Caco-2 (cell line): ENCODE measurements around the gene PPP1R9B. TPM values are rescaled to one million over a fixed set of nuclear protein-coding genes. Genes with fewer than 3 reads are reported as not detected.

Experiments
- BruUV-seq: library from RNA; stranded (reverse); fragments of 400-500 nt; replicated peaks from 2 replicates; lab custom pipeline; 2021; lab: Mats Ljungman, UMichigan
- CTCF ChIA-PET: fragments of 300-600 bp; sonication (Branson Sonifier 250); formaldehyde crosslinking; loops from one replicate; lab custom pipeline; 2022; ENCODE audit warnings: antibody characterized with exemption; lab: Charles Lee
- POLR2A ChIA-PET: fragments of 300-600 bp; sonication (Branson Sonifier 250); formaldehyde crosslinking; loops from one replicate; lab custom pipeline; 2022; ENCODE audit warnings: antibody characterized with exemption; lab: Charles Lee
- DNase-seq, 2 experiments: peaks; one replicate each; pipeline versions ENCODE4 v3.0.0 to v3.0.0-alpha.2; 2020 to 2022
- H3K27me3 ChIP-seq: replicated peaks from 2 replicates; pipeline ENCODE4 v1.6.0; 2011; ENCODE audit warnings: low read length; ENCODE audit not compliant: control insufficient read depth, insufficient read depth
- H3K36me3 ChIP-seq: 2 replicates; pipeline ENCODE4 v1.5.1; 2011; ENCODE audit warnings: low read length; ENCODE audit not compliant: control insufficient read depth, insufficient read depth
- H3K4me1 ChIP-seq: fragments of 250-450 bp; sonication (Bioruptor Pico); 2 replicates; pipeline ENCODE4 v1.5.1; 2020; ENCODE audit warnings: mild to moderate bottlenecking
- H3K4me3 ChIP-seq: 2 replicates; pipeline ENCODE4 v1.5.1; 2011; ENCODE audit warnings: low read depth, mild to moderate bottlenecking, control low read depth, low read length
- H3K9me3 ChIP-seq: fragments of 250-450 bp; sonication (Bioruptor Pico); 2 replicates; pipeline ENCODE4 v1.5.1; 2020; ENCODE audit warnings: mild to moderate bottlenecking, moderate library complexity
- H3K27ac Mint-ChIP-seq: one replicate; pipeline ENCODE4 v1.8.0; 2022; ENCODE audit warnings: mixed read lengths; ENCODE audit not compliant: unreplicated experiment
- H3K27me3 Mint-ChIP-seq: one replicate; pipeline ENCODE4 v1.8.0; 2022; ENCODE audit warnings: mixed read lengths; ENCODE audit not compliant: insufficient read depth, unreplicated experiment
- H3K36me3 Mint-ChIP-seq: one replicate; pipeline ENCODE4 v1.8.0; 2022; ENCODE audit warnings: mild to moderate bottlenecking, mixed read lengths; ENCODE audit not compliant: insufficient read depth, unreplicated experiment
- H3K4me1 Mint-ChIP-seq: one replicate; pipeline ENCODE4 v1.8.0; 2022; ENCODE audit warnings: low read depth, mixed read lengths; ENCODE audit not compliant: unreplicated experiment
- H3K4me3 Mint-ChIP-seq: one replicate; pipeline ENCODE4 v1.8.0; 2022; ENCODE audit warnings: mild to moderate bottlenecking, moderate library complexity, mixed read lengths; ENCODE audit not compliant: unreplicated experiment
- H3K9me3 Mint-ChIP-seq: one replicate; pipeline ENCODE4 v1.8.0; 2022; ENCODE audit warnings: mixed read lengths; ENCODE audit not compliant: unreplicated experiment
- CTCF ChIP-seq, 2 experiments: fragments of 200-600 bp in 1 of 2; IDR thresholded peaks; 1 replicate in 1 of 2; 2 replicates in 1 of 2; pipeline versions ENCODE4 v1.5.1 to v1.8.0; 2011 to 2022; ENCODE audit warnings: antibody characterized with exemption in 1 of 2, control low read depth in 1 of 2, inconsistent platforms in 1 of 2, low read depth in 1 of 2, low read length in 1 of 2, mild to moderate bottlenecking in 1 of 2, moderate library complexity in 1 of 2; ENCODE audit not compliant: insufficient read depth in 1 of 2, severe bottlenecking in 1 of 2, unreplicated experiment in 1 of 2
- intact Hi-C: fragments of 100-400 bp; cut with micrococcal nuclease; formaldehyde crosslinking; loops from one replicate; pipeline ENCODE4 v1.10.0; 2022; ENCODE audit not compliant: unreplicated experiment
- total RNA-seq: library from RNA; stranded (reverse); gene quantifications from 2 replicates; pipeline ENCODE4 v1.2.3, GENCODE V29; 2022

PPP1R9B gene
- total RNA-seq, 1 experiment from 2014 or later: 74.8 TPM

- BruUV-seq: no TSS peak
Measured at GRCh38 chr17:50151937-50152547, 1.6 kb upstream of the PPP1R9B start.

GRCh38 chr17:50151041-50151936 is 812 bp upstream of the PPP1R9B start:
- Mint-ChIP-seq H3K4me3 (peak overlapping the region; percentile 81), H3K36me3 (peaks cover 13% of the 10 kb centered on the region), H3K27me3 (no peaks in the 10 kb centered on the region), H3K4me1 (peaks cover 39% of the 10 kb centered on the region), H3K27ac (peak overlapping the region; percentile 69), H3K9me3 (no peaks in the 10 kb centered on the region)
- H3K9me3 ChIP-seq: no peaks in the 10 kb centered on the region
- peak; percentile 97 to 98 for TF ChIP-seq CTCF (IDR thresholded peaks at IDR 0.05; ENCODE audit: insufficient read depth in 1 of 2, low read depth in 1 of 2, low read length in 1 of 2, severe bottlenecking in 1 of 2, unreplicated experiment in 1 of 2)
- ChIA-PET POLR2A (interaction anchor here (0.6 to 1.5 kb wide), 5 partner anchors 19 to 387 kb away, joined by 3 to 9 read pairs (median 3); partner anchors contain the start of genes FAM117A, KAT7 and LRRC59), CTCF (interaction anchor here (0.6 to 2.1 kb wide), 32 partner anchors 10 to 632 kb away, joined by 3 to 33 read pairs (median 5); partner anchors contain the start of genes LRRC59 and SGCA)
- peaks cover 32% of the 10 kb centered on the region for H3K4me1 ChIP-seq
- BruUV-seq: TSS peak; percentile 57
- H3K27me3 ChIP-seq: no peaks in the 10 kb centered on the region
- H3K4me3 ChIP-seq: peak overlapping the region; percentile 69
- H3K36me3 ChIP-seq: no peaks in the 10 kb centered on the region
- peak; percentile 97 to 98 for DNase-seq
- intact Hi-C loops: no loop called here

More at GRCh38 chr17:50151937-50152547, 1.6 kb upstream of the PPP1R9B start:
- no peaks in the 10 kb centered on the region for H3K9me3 Mint-ChIP-seq
- TF ChIP-seq CTCF (IDR thresholded peaks at IDR 0.05; ENCODE audit: insufficient read depth in 1 of 2, low read depth in 1 of 2, low read length in 1 of 2, severe bottlenecking in 1 of 2, unreplicated experiment in 1 of 2): no peak
- ChIA-PET CTCF (interaction anchor here (0.6 to 2.1 kb wide), 29 partner anchors 9 to 631 kb away, joined by 3 to 33 read pairs (median 5); partner anchors contain the start of genes LRRC59 and SGCA), POLR2A (interaction anchor here (0.6 to 1.5 kb wide), 4 partner anchors 20 to 388 kb away, joined by 3 to 4 read pairs (median 3); partner anchors contain the start of genes FAM117A, KAT7 and LRRC59)
- H3K4me1 Mint-ChIP-seq: peaks cover 34% of the 10 kb centered on the region
- H3K4me3 Mint-ChIP-seq: peak overlapping the region; percentile 81
- H3K27ac Mint-ChIP-seq: peak overlapping the region; percentile 69
- H3K27me3 ChIP-seq: no peaks in the 10 kb centered on the region
- no peaks in the 10 kb centered on the region for H3K9me3 ChIP-seq
- peak; percentile 95 to 97 for DNase-seq
- H3K4me1 ChIP-seq: peaks cover 25% of the 10 kb centered on the region
- H3K27me3 Mint-ChIP-seq: no peaks in the 10 kb centered on the region
- intact Hi-C loops: loop anchor here (1.0 kb wide), 1 partner anchor 9 kb away; no protein-coding TSS in a partner anchor
- peaks cover 13% of the 10 kb centered on the region for H3K36me3 Mint-ChIP-seq
- H3K36me3 ChIP-seq: no peaks in the 10 kb centered on the region
- peak overlapping the region; percentile 69 for H3K4me3 ChIP-seq
